ENCODE measurements around the gene MORF4L2. TPM values are rescaled to one million over a fixed set of nuclear protein-coding genes. Genes with fewer than 3 reads are reported as not detected.

Gene MORF4L2
- polyA plus RNA-seq, 1 of the 3 experiments (the other 2 are of a cell fraction): 221 TPM

- Histone ChIP-seq H3K4me1 (ENCODE audit: control insufficient read depth in 1 of 2, insufficient read depth in 2 of 2, low read depth in 1 of 2, low read length in 1 of 2) (no peaks in the 10 kb centered on the region), H3K9ac (no peak overlapping the region), H3F3A (replicated peaks; ENCODE audit: insufficient read depth) (no peaks in the 10 kb centered on the region), H3K36me3 (replicated peaks in 1 of 2; ENCODE audit: control insufficient read depth in 1 of 2, insufficient read depth in 2 of 2, low read length in 1 of 2) (no peaks in the 10 kb centered on the region), H3K4me2 (no peak overlapping the region), H3K9me3 (no peaks in the 10 kb centered on the region), H3K79me2 (ENCODE audit: insufficient read depth) (no peaks in the 10 kb centered on the region), H3K27me3 (ENCODE audit: insufficient read depth) (peaks cover 8% of the 10 kb centered on the region), H2AFZ (ENCODE audit: low read depth) (no peak overlapping the region), H4K20me1 (ENCODE audit: insufficient read depth) (no peaks in the 10 kb centered on the region), H3K27ac (ENCODE audit: low read depth in 2 of 2, low read length in 1 of 2) (no peak overlapping the region), H3K4me3 (ENCODE audit: low read depth in 2 of 2, low read length in 1 of 2) (no peak overlapping the region), H3K9me2 (no peaks in the 10 kb centered on the region)
- 43% methylated on average over 3 of the region's 3 CpGs for WGBS (ENCODE audit: low lambda C conversion rate)
- no peak for DNase-seq
- POLR2A ChIA-PET: no interaction called here
- TF ChIP-seq NFIC (IDR thresholded peaks at IDR 0.05; ENCODE audit: borderline replicate concordance) (no peak), RAD21 (IDR thresholded peaks at IDR 0.05; ENCODE audit: low read length) (no peak), FOSL2 (IDR thresholded peaks at IDR 0.05; ENCODE audit: borderline replicate concordance, low read depth) (no peak), RXRA (IDR thresholded peaks at IDR 0.05; ENCODE audit: borderline replicate concordance, low read depth) (no peak), REST (IDR thresholded peaks at IDR 0.05; ENCODE audit: low read depth, low read length) (no peak), TAF1 (IDR thresholded peaks at IDR 0.05; ENCODE audit: borderline replicate concordance, low read depth, low read length) (no peak), SIN3A (IDR thresholded peaks at IDR 0.05; ENCODE audit: borderline replicate concordance, low read depth, low read length) (no peak), TCF12 (IDR thresholded peaks at IDR 0.05) (no peak), FOXM1 (IDR thresholded peaks at IDR 0.05; ENCODE audit: low read depth) (no peak), EZH2phosphoT487 (IDR thresholded peaks at IDR 0.05; ENCODE audit: borderline replicate concordance, low read depth) (no peak)
- CTCF ChIA-PET: no interaction called here
Measured at GRCh38 chrX:103704863-103705262, 18.4 kb upstream of the MORF4L2 start.

DNA sequence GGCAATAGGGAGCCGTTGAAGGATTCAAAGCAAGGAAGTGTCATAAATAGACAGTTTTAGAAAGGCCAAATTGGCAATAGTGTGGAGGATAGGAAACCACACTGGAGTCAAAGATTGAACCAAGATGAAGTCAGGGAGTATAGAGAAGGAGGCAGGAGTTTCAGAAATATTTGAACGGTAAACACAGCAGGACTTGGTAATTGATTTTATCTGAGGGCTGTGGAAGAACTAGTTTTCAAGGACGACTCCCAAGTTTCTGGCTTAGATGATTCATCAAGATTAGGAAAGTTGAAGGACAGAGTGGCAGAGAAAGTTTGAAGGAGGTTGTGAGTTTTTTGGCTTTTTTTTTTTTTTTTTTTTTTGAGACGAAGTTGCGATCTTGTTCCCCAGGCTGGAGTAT is 12.7 kb upstream of the MORF4L2 start:
- H4K20me1 ChIP-seq (ENCODE audit: insufficient read depth): no peaks in the 10 kb centered on the region
- H3F3A ChIP-seq (replicated peaks; ENCODE audit: insufficient read depth): no peaks in the 10 kb centered on the region
- CTCF ChIA-PET: interaction anchor here (2.1 kb wide), 1 partner anchor 74 kb away, joined by 7 read pairs; no protein-coding TSS in a partner anchor
- H3K4me1 ChIP-seq (ENCODE audit: control insufficient read depth in 1 of 2, insufficient read depth in 2 of 2, low read depth in 1 of 2, low read length in 1 of 2): no peaks in the 10 kb centered on the region
- H3K27ac ChIP-seq (ENCODE audit: low read depth in 2 of 2, low read length in 1 of 2): no peak overlapping the region
- no peak overlapping the region for H3K4me3 ChIP-seq (ENCODE audit: low read depth in 2 of 2, low read length in 1 of 2)
- 50% methylated on average over 5 of the region's 5 CpGs for WGBS (ENCODE audit: low lambda C conversion rate)
- H3K36me3 ChIP-seq (replicated peaks in 1 of 2; ENCODE audit: control insufficient read depth in 1 of 2, insufficient read depth in 2 of 2, low read length in 1 of 2): no peaks in the 10 kb centered on the region
- H2AFZ ChIP-seq (ENCODE audit: low read depth): no peak overlapping the region
- no peak overlapping the region for H3K9ac ChIP-seq
- no peak overlapping the region for H3K4me2 ChIP-seq
- peaks cover 10% of the 10 kb centered on the region; the same call in 1 of the 2 replicates for H3K27me3 ChIP-seq (ENCODE audit: insufficient read depth)
- H3K9me3 ChIP-seq: no peaks in the 10 kb centered on the region
- no peaks in the 10 kb centered on the region for H3K9me2 ChIP-seq
- DNase-seq: no peak
- no peaks in the 10 kb centered on the region for H3K79me2 ChIP-seq (ENCODE audit: insufficient read depth)
- POLR2A ChIA-PET: no interaction called here
- TF ChIP-seq YY1 (IDR thresholded peaks at IDR 0.05; ENCODE audit: low read depth): no peak
- TF ChIP-seq REST (IDR thresholded peaks at IDR 0.05; ENCODE audit: low read depth, low read length): no peak
- TF ChIP-seq SIN3A (IDR thresholded peaks at IDR 0.05; ENCODE audit: borderline replicate concordance, low read depth, low read length): no peak
- TF ChIP-seq CTCF (IDR thresholded peaks at IDR 0.05): no peak
- no peak for TF ChIP-seq RFX5 (IDR thresholded peaks at IDR 0.05; ENCODE audit: low read length)
- TF ChIP-seq GATA2 (CRISPR knock-in tag; IDR thresholded peaks at IDR 0.05): no peak
- TF ChIP-seq RXRA (IDR thresholded peaks at IDR 0.05; ENCODE audit: borderline replicate concordance, low read depth): no peak
- TF ChIP-seq ELF1 (IDR thresholded peaks at IDR 0.05): no peak
- TF ChIP-seq TCF12 (IDR thresholded peaks at IDR 0.05): no peak
- no peak for TF ChIP-seq MXI1 (IDR thresholded peaks at IDR 0.05; ENCODE audit: low read depth, low read length)
- TF ChIP-seq USF2 (IDR thresholded peaks at IDR 0.05; ENCODE audit: borderline replicate concordance, low read depth, low read length): no peak
- TF ChIP-seq FOXJ3 (CRISPR knock-in tag; IDR thresholded peaks at IDR 0.05): no peak
